BLaER1 (cell line): ENCODE measurements around the gene RSL1D1.

Experiments
- H3K27ac ChIP-seq: shearing (Covaris generic); formaldehyde crosslinking; 2 replicates; pipeline ENCODE4 v1.8.1; 2022
- H3K27me3 ChIP-seq: shearing (Covaris generic); formaldehyde crosslinking; 2 replicates; pipeline ENCODE4 v1.8.1; 2022
- H3K36me3 ChIP-seq: shearing (Covaris generic); formaldehyde crosslinking; 2 replicates; pipeline ENCODE4 v1.8.1; 2022
- H3K4me1 ChIP-seq: shearing (Covaris generic); formaldehyde crosslinking; 2 replicates; pipeline ENCODE4 v1.8.1; 2022
- H3K4me2 ChIP-seq: shearing (Covaris generic); formaldehyde crosslinking; 2 replicates; pipeline ENCODE4 v1.8.1; 2022
- H3K4me3 ChIP-seq: shearing (Covaris generic); formaldehyde crosslinking; 2 replicates; pipeline ENCODE4 v1.8.1; 2022
- H3K9ac ChIP-seq: shearing (Covaris generic); formaldehyde crosslinking; 2 replicates; pipeline ENCODE4 v1.8.1; 2022
- H3K9me3 ChIP-seq: shearing (Covaris generic); formaldehyde crosslinking; 2 replicates; pipeline ENCODE4 v1.8.1; 2022
- H4K20me1 ChIP-seq: shearing (Covaris generic); formaldehyde crosslinking; 2 replicates; pipeline ENCODE4 v1.8.1; 2022
- Cebpa-rat ChIP-seq: shearing (Covaris generic); IDR thresholded peaks from 2 replicates; pipeline ENCODE4 v1.8.1; 2022

RSL1D1 gene

GRCh38 chr16:11799509-11800381, 51.6 kb downstream of the RSL1D1 start:
- peak overlapping the region; percentile 96 for H3K27ac ChIP-seq
- TF ChIP-seq Cebpa-rat, result no peak
- H3K4me2 ChIP-seq, result peak overlapping the region; percentile 87
- H3K9ac ChIP-seq, result peak overlapping the region; percentile 96
- H3K27me3 ChIP-seq, result no peaks in the 10 kb centered on the region
- peak overlapping the region; percentile 93; the same call in 1 of the 2 replicates for H3K4me3 ChIP-seq
- no peaks in the 10 kb centered on the region for H3K9me3 ChIP-seq
- H4K20me1 ChIP-seq, result peaks cover 16% of the 10 kb centered on the region
- peaks cover 52% of the 10 kb centered on the region for H3K4me1 ChIP-seq
- peaks cover 8% of the 10 kb centered on the region; the same call in 1 of the 2 replicates for H3K36me3 ChIP-seq

- Histone ChIP-seq H3K4me1 (peaks cover 60% of the 10 kb centered on the region), H4K20me1 (peaks cover 24% of the 10 kb centered on the region), H3K27ac (peak overlapping the region; percentile 96), H3K4me3 (peak overlapping the region; percentile 93), H3K9me3 (no peaks in the 10 kb centered on the region), H3K27me3 (no peaks in the 10 kb centered on the region), H3K36me3 (peaks cover 11% of the 10 kb centered on the region), H3K4me2 (peak overlapping the region; percentile 87), H3K9ac (peak overlapping the region; percentile 96)
- no peak for TF ChIP-seq Cebpa-rat
These were observed 52.3 kb downstream of the RSL1D1 start for GRCh38 chr16:11799017-11799381.

- TF ChIP-seq Cebpa-rat, result no peak
- no peaks in the 10 kb centered on the region for H3K27me3 ChIP-seq
These were observed 53.4 kb downstream of the RSL1D1 start for GRCh38 chr16:11797957-11798299.

GRCh38 chr16:11797166-11797956, 54.0 kb downstream of the RSL1D1 start, which contains the start of gene ZC3H7A:
TSS of gene ZC3H7A (minus strand) at chr16:11797258. CDS start at chr16:11782354, 14,904 bp downstream.
- Histone ChIP-seq H4K20me1 (peaks cover 40% of the 10 kb centered on the region), H3K27me3 (no peaks in the 10 kb centered on the region), H3K36me3 (peaks cover 27% of the 10 kb centered on the region), H3K4me1 (peaks cover 74% of the 10 kb centered on the region), H3K9ac (peak within 1 kb of the TSS; percentile 96), H3K27ac (peak within 1 kb of the TSS; percentile 96), H3K4me3 (peak within 1 kb of the TSS; percentile 93), H3K4me2 (peak within 1 kb of the TSS; percentile 96), H3K9me3 (no peaks in the 10 kb centered on the region)
- TF ChIP-seq Cebpa-rat, result no peak

More at GRCh38 chr16:11797957-11798299, 53.4 kb downstream of the RSL1D1 start:
- H3K36me3 ChIP-seq, result peaks cover 22% of the 10 kb centered on the region
- peak overlapping the region; percentile 96 for H3K9ac ChIP-seq
- H3K4me1 ChIP-seq, result peaks cover 68% of the 10 kb centered on the region
- peaks cover 34% of the 10 kb centered on the region for H4K20me1 ChIP-seq
- H3K27ac ChIP-seq, result peak overlapping the region; percentile 96
- H3K4me3 ChIP-seq, result peak overlapping the region; percentile 93
- H3K9me3 ChIP-seq, result no peaks in the 10 kb centered on the region
- peak overlapping the region; percentile 87 for H3K4me2 ChIP-seq

GRCh38 chr16:11796227-11797165, 54.8 kb downstream of the RSL1D1 start:
- peaks cover 72% of the 10 kb centered on the region for H3K4me1 ChIP-seq
- H3K36me3 ChIP-seq, result peaks cover 29% of the 10 kb centered on the region
- H4K20me1 ChIP-seq, result peaks cover 49% of the 10 kb centered on the region
- peak overlapping the region; percentile 96 for H3K4me2 ChIP-seq
- TF ChIP-seq Cebpa-rat, result no peak
- H3K27ac ChIP-seq, result peak overlapping the region; percentile 96
- H3K9ac ChIP-seq, result peak overlapping the region; percentile 96
- no peaks in the 10 kb centered on the region for H3K9me3 ChIP-seq
- no peaks in the 10 kb centered on the region for H3K27me3 ChIP-seq
- peak overlapping the region; percentile 93 for H3K4me3 ChIP-seq

- Histone ChIP-seq H3K4me2 (peak overlapping the region; percentile 96), H3K9me3 (no peaks in the 10 kb centered on the region), H3K27ac (peak overlapping the region; percentile 96), H4K20me1 (peaks cover 55% of the 10 kb centered on the region), H3K9ac (peak overlapping the region; percentile 96), H3K36me3 (peaks cover 35% of the 10 kb centered on the region), H3K27me3 (no peaks in the 10 kb centered on the region), H3K4me1 (peaks cover 66% of the 10 kb centered on the region), H3K4me3 (peak overlapping the region; percentile 93)
- TF ChIP-seq Cebpa-rat, result no peak
These were observed 55.5 kb downstream of the RSL1D1 start for GRCh38 chr16:11795887-11796226.

GRCh38 chr16:11794996-11795886, 56.1 kb downstream of the RSL1D1 start:
- peak overlapping the region; percentile 93 for H3K4me3 ChIP-seq
- peaks cover 60% of the 10 kb centered on the region for H3K4me1 ChIP-seq
- TF ChIP-seq Cebpa-rat, result no peak
- peak overlapping the region; percentile 96 for H3K9ac ChIP-seq
- H3K36me3 ChIP-seq, result peaks cover 42% of the 10 kb centered on the region
- peak overlapping the region; percentile 96; the same call in 1 of the 2 replicates for H3K27ac ChIP-seq
- no peaks in the 10 kb centered on the region for H3K27me3 ChIP-seq
- peaks cover 61% of the 10 kb centered on the region for H4K20me1 ChIP-seq
- peak overlapping the region; percentile 96 for H3K4me2 ChIP-seq
- H3K9me3 ChIP-seq, result no peaks in the 10 kb centered on the region

- TF ChIP-seq Cebpa-rat, result no peak
- Histone ChIP-seq H3K27ac (no peak overlapping the region), H3K4me2 (peak overlapping the region; percentile 96), H3K36me3 (peaks cover 50% of the 10 kb centered on the region), H3K4me3 (no peak overlapping the region), H3K9me3 (no peaks in the 10 kb centered on the region), H3K4me1 (peaks cover 52% of the 10 kb centered on the region), H3K9ac (no peak overlapping the region), H4K20me1 (peaks cover 69% of the 10 kb centered on the region), H3K27me3 (no peaks in the 10 kb centered on the region)
These were observed 56.9 kb downstream of the RSL1D1 start for GRCh38 chr16:11794447-11794846.
